Measurements from ENCODE around the gene MAML1. TPM values are rescaled to one million over a fixed set of nuclear protein-coding genes. Genes with fewer than 3 reads are reported as not detected.

Gene MAML1
- total RNA-seq, 1 experiment from 2014 or later, result 10.6 TPM

GRCh38 chr5:179802950-179803562 is 70.4 kb downstream of the MAML1 start:
- Histone ChIP-seq H3K36me3 (ENCODE audit: low read depth, low read length) (no peaks in the 10 kb centered on the region), H3K9ac (ENCODE audit: low read length) (no peak overlapping the region), H3K4me3 (ENCODE audit: low read length) (0 out of 2 replicates have a peak overlapping the region, but pooled peaks have one; percentile 24), H3K79me2 (ENCODE audit: low read length) (peaks cover 52% of the 10 kb centered on the region), H2AFZ (ENCODE audit: low read length) (no peak overlapping the region), H3K9me3 (ENCODE audit: low read length) (no peaks in the 10 kb centered on the region), H3F3A (ENCODE audit: low read length, unreplicated experiment) (no peaks in the 10 kb centered on the region), H3K27me3 (ENCODE audit: low read length) (no peaks in the 10 kb centered on the region), H3K4me1 (ENCODE audit: insufficient read depth, low read length) (peaks cover 31% of the 10 kb centered on the region), H3K4me2 (ENCODE audit: low read length) (peak overlapping the region; percentile 54), H4K20me1 (ENCODE audit: low read length) (peaks cover 5% of the 10 kb centered on the region), H3K27ac (ENCODE audit: low read length) (peak overlapping the region; percentile 65), H3K9me2 (replicated peaks; ENCODE audit: low read length) (no peaks in the 10 kb centered on the region)
- intact Hi-C loops (cut with micrococcal nuclease), result no loop called here
- no peak for ATAC-seq
- no TSS peak for BruUV-seq (replicated peaks)
- no peak for DNase-seq
- ChIA-PET POLR2A (ENCODE audit: unreplicated experiment) (no interaction called here), CTCF (no interaction called here)
- TF ChIP-seq EZH2phosphoT487 (IDR thresholded peaks at IDR 0.05; ENCODE audit: borderline replicate concordance, low read length), result no peak
- no peak for TF ChIP-seq CTCF (conservative IDR thresholded peaks at IDR 0.05; ENCODE audit: low read depth, low read length)
- no peak for TF ChIP-seq EZH2 (IDR thresholded peaks at IDR 0.05; ENCODE audit: low read length, unreplicated experiment)

- CTCF ChIA-PET, result interaction anchor here (0.7 kb wide), 1 partner anchor 8 kb away, joined by 3 read pairs; no protein-coding TSS in a partner anchor
- Histone ChIP-seq H3K27ac (ENCODE audit: low read length) (peak overlapping the region; percentile 73), H4K20me1 (ENCODE audit: low read length) (peaks cover 5% of the 10 kb centered on the region), H3K4me3 (ENCODE audit: low read length) (peak overlapping the region; percentile 86; the same call in 1 of the 2 replicates), H3K9ac (ENCODE audit: low read length) (peak overlapping the region; percentile 29; the same call in 1 of the 2 replicates), H3K36me3 (ENCODE audit: low read depth, low read length) (no peaks in the 10 kb centered on the region), H3K27me3 (ENCODE audit: low read length) (no peaks in the 10 kb centered on the region), H3K79me2 (ENCODE audit: low read length) (peaks cover 56% of the 10 kb centered on the region), H3K9me2 (replicated peaks; ENCODE audit: low read length) (no peaks in the 10 kb centered on the region), H3K9me3 (ENCODE audit: low read length) (no peaks in the 10 kb centered on the region), H2AFZ (ENCODE audit: low read length) (no peak overlapping the region), H3K4me1 (ENCODE audit: insufficient read depth, low read length) (peaks cover 31% of the 10 kb centered on the region), H3K4me2 (ENCODE audit: low read length) (peak overlapping the region; percentile 97), H3F3A (ENCODE audit: low read length, unreplicated experiment) (no peaks in the 10 kb centered on the region)
- POLR2A ChIA-PET (ENCODE audit: unreplicated experiment), result no interaction called here
- ATAC-seq (no peak), DNase-seq (peak; percentile 46)
- no TSS peak for BruUV-seq (replicated peaks)
- intact Hi-C loops (cut with micrococcal nuclease), result no loop called here
- TF ChIP-seq EZH2phosphoT487 (IDR thresholded peaks at IDR 0.05; ENCODE audit: borderline replicate concordance, low read length), result no peak
- TF ChIP-seq CTCF (conservative IDR thresholded peaks at IDR 0.05; ENCODE audit: low read depth, low read length), result no peak
- TF ChIP-seq EZH2 (IDR thresholded peaks at IDR 0.05; ENCODE audit: low read length, unreplicated experiment), result no peak
Measured at GRCh38 chr5:179803651-179804554, 71.3 kb downstream of the MAML1 start.
